ENCODE results near the gene FRMPD2.

GRCh38 chr10:48232717-48233447, 41.6 kb downstream of the FRMPD2 start:
- no peak for TF ChIP-seq CTCF (IDR thresholded peaks at IDR 0.05; ENCODE audit: borderline replicate concordance, extremely low read depth, low read length, poor library complexity, severe bottlenecking)
- no peak for TF ChIP-seq EZH2 (IDR thresholded peaks at IDR 0.05; ENCODE audit: borderline replicate concordance, low read depth, low read length, severe bottlenecking)

All from DND-41 (cell line).